Measurements from ENCODE around the gene FOXO1. TPM values are rescaled to one million over a fixed set of nuclear protein-coding genes. Genes with fewer than 3 reads are reported as not detected.

FOXO1 gene
- total RNA-seq, 5 donors from 2014 or later (not counting 1 experiment from before 2014, with no cell fraction given), result 73.0 to 89.1 (median 84.5) TPM

GRCh38 chr13:40657307-40657706 is 9.1 kb downstream of the FOXO1 start:
- Histone ChIP-seq H3K9me3 (no peaks in the 10 kb centered on the region), H3K4me3 (ENCODE audit: control insufficient read depth in 1 of 2, extremely low read depth in 1 of 2, low read length in 1 of 2) (peak overlapping the region in 1 of 2 donors; percentile 5), H3K4me1 (ENCODE audit: control insufficient read depth in 1 of 2, extremely low read depth in 1 of 2, insufficient read depth in 2 of 2, low read length in 2 of 2) (peaks cover 36 to 72% of the 10 kb centered on the region in 2 experiments), H3K27me3 (replicated peaks in 1 of 2; ENCODE audit: control insufficient read depth in 2 of 2, extremely low read depth in 1 of 2, insufficient read depth in 2 of 2, low read length in 1 of 2) (no peaks in the 10 kb centered on the region), H3K36me3 (ENCODE audit: control insufficient read depth in 2 of 2, extremely low read depth in 1 of 2, insufficient read depth in 1 of 2, low read length in 1 of 2) (peaks cover 3 to 5% of the 10 kb centered on the region in 2 donors), H3K27ac (ENCODE audit: low read length) (no peak overlapping the region)
- ChIA-PET POLR2A (interaction anchor here in 1 of 2 donors (0.7 kb wide), 3 partner anchors 10 to 30 kb away, joined by 3 to 5 read pairs (median 4); no protein-coding TSS in a partner anchor), CTCF (interaction anchor here in 1 of 2 donors (0.6 kb wide), 1 partner anchor 51 kb away, joined by 3 read pairs; no protein-coding TSS in a partner anchor)
- DNase-seq (no peak), ATAC-seq (replicated peaks in 1 of 4) (no peak)
- Mint-ChIP-seq H3K27me3 (no peaks in the 10 kb centered on the region), H3K4me1 (peaks cover 93 to 95% (median 93%) of the 10 kb centered on the region in 3 donors), H3K4me3 (peak overlapping the region; percentile 21 to 96 (median 49)), H3K27ac (peak overlapping the region; percentile 60 to 71), H3K36me3 (peaks cover 13% of the 10 kb centered on the region), H3K9me3 (no peaks in the 10 kb centered on the region)
- WGBS (ENCODE audit: insufficient coverage), result 97% methylated on average over 5 of the region's 5 CpGs

DNA sequence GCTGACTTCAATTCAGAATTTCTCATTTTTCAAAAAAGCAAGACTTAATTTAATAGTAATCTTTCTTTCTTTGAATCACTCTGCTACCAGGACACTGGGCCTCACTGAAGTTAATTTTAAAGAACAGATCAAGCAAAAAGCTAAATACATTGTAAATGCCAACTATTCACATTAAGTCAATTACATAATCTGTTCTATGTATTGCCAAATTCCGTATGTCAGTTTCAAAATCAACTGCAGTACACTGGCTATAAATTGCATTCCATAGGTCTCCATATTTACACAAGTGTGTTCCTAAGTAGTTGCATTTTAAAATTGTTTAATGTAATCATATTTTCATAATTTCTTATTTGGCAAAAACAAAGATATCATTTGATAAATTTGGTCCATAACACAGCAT is 10.1 kb downstream of the FOXO1 start:
- Mint-ChIP-seq H3K27ac (peak overlapping the region in 1 of 2 donors; percentile 16), H3K4me1 (peaks cover 93 to 95% (median 94%) of the 10 kb centered on the region in 3 donors), H3K36me3 (peaks cover 17% of the 10 kb centered on the region), H3K4me3 (peak overlapping the region in 1 of 3 donors; percentile 96), H3K9me3 (no peaks in the 10 kb centered on the region), H3K27me3 (no peaks in the 10 kb centered on the region)
- CTCF ChIA-PET, result no interaction called here
- peaks cover 0 to 5% of the 10 kb centered on the region in 2 donors for H3K36me3 ChIP-seq (ENCODE audit: control insufficient read depth in 2 of 2, extremely low read depth in 1 of 2, insufficient read depth in 1 of 2, low read length in 1 of 2)
- DNase-seq (no peak), ATAC-seq (replicated peaks in 1 of 4) (no peak)
- WGBS (ENCODE audit: insufficient coverage), result no CpG with 5 or more reads among the region's 1 CpG
- no peak overlapping the region for H3K4me3 ChIP-seq (ENCODE audit: control insufficient read depth in 1 of 2, extremely low read depth in 1 of 2, low read length in 1 of 2)
- peaks cover 31 to 68% of the 10 kb centered on the region in 2 experiments for H3K4me1 ChIP-seq (ENCODE audit: control insufficient read depth in 1 of 2, extremely low read depth in 1 of 2, insufficient read depth in 2 of 2, low read length in 2 of 2)
- no peaks in the 10 kb centered on the region for H3K9me3 ChIP-seq
- POLR2A ChIA-PET, result interaction anchor here in 1 of 2 donors (0.6 kb wide), 1 partner anchor 1342 kb away, joined by 3 read pairs; no protein-coding TSS in a partner anchor
- no peaks in the 10 kb centered on the region for H3K27me3 ChIP-seq (replicated peaks in 1 of 2; ENCODE audit: control insufficient read depth in 2 of 2, extremely low read depth in 1 of 2, insufficient read depth in 2 of 2, low read length in 1 of 2)
- no peak overlapping the region for H3K27ac ChIP-seq (ENCODE audit: low read length)

GRCh38 chr13:40653527-40654318 is 12.7 kb downstream of the FOXO1 start:
- 33% methylated on average over 1 of the region's 3 CpGs for WGBS (ENCODE audit: insufficient coverage)
- Mint-ChIP-seq H3K36me3 (peaks cover 17% of the 10 kb centered on the region), H3K4me1 (peaks cover 95 to 96% (median 95%) of the 10 kb centered on the region in 3 donors), H3K27ac (peak overlapping the region; percentile 82 to 83), H3K9me3 (no peaks in the 10 kb centered on the region), H3K4me3 (peak overlapping the region; percentile 61 to 96 (median 72)), H3K27me3 (no peaks in the 10 kb centered on the region)
- Histone ChIP-seq H3K4me3 (ENCODE audit: control insufficient read depth in 1 of 2, extremely low read depth in 1 of 2, low read length in 1 of 2) (peak overlapping the region in 1 of 2 donors; percentile 0), H3K36me3 (ENCODE audit: control insufficient read depth in 2 of 2, extremely low read depth in 1 of 2, insufficient read depth in 1 of 2, low read length in 1 of 2) (peaks cover 0 to 5% of the 10 kb centered on the region in 2 donors), H3K9me3 (no peaks in the 10 kb centered on the region), H3K4me1 (ENCODE audit: control insufficient read depth in 1 of 2, extremely low read depth in 1 of 2, insufficient read depth in 2 of 2, low read length in 2 of 2) (peaks cover 29 to 67% of the 10 kb centered on the region in 2 experiments), H3K27me3 (replicated peaks in 1 of 2; ENCODE audit: control insufficient read depth in 2 of 2, extremely low read depth in 1 of 2, insufficient read depth in 2 of 2, low read length in 1 of 2) (no peaks in the 10 kb centered on the region), H3K27ac (ENCODE audit: low read length) (peak overlapping the region; percentile 62)
- peak in 1 of 35 experiments; percentile 38 for DNase-seq
- ATAC-seq (replicated peaks in 1 of 4), result peak; percentile 18 to 53 (median 42)
- CTCF ChIA-PET, result interaction anchor here in 1 of 2 donors (1.5 kb wide), 1 partner anchor 15 kb away, joined by 4 read pairs; no protein-coding TSS in a partner anchor
- POLR2A ChIA-PET, result interaction anchor here (0.6 to 0.7 kb wide), 3 partner anchors 13 to 45 kb away, joined by 3 to 8 read pairs (median 4); partner anchors contain the start of gene FOXO1 (in 1 of the 2)

DNA sequence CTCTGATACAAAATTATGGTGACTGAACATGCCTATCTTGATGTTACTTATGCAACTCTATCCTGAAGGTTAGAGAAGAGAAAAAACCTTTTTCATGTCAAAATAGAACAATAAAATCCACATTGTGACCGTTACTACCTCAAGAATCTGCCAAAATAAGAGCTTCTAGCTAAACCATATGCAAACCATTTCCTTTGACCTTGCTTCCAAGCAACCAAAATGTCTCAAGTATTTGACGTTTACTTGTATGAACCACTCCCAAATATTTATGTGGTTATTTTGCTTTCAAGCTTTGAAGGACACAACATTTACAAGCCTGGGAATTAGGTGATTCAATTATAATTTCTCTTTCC is 13.9 kb downstream of the FOXO1 start:
- H3K27me3 ChIP-seq (replicated peaks in 1 of 2; ENCODE audit: control insufficient read depth in 2 of 2, extremely low read depth in 1 of 2, insufficient read depth in 2 of 2, low read length in 1 of 2), result no peaks in the 10 kb centered on the region
- peak overlapping the region; percentile 62 for H3K27ac ChIP-seq (ENCODE audit: low read length)
- peaks cover 95 to 97% (median 95%) of the 10 kb centered on the region in 3 donors for H3K4me1 Mint-ChIP-seq
- H3K4me1 ChIP-seq (ENCODE audit: control insufficient read depth in 1 of 2, extremely low read depth in 1 of 2, insufficient read depth in 2 of 2, low read length in 2 of 2), result peaks cover 32 to 63% of the 10 kb centered on the region in 2 experiments
- peak overlapping the region; percentile 61 to 96 (median 72) for H3K4me3 Mint-ChIP-seq
- H3K9me3 Mint-ChIP-seq, result no peaks in the 10 kb centered on the region
- no peaks in the 10 kb centered on the region for H3K27me3 Mint-ChIP-seq
- H3K36me3 ChIP-seq (ENCODE audit: control insufficient read depth in 2 of 2, extremely low read depth in 1 of 2, insufficient read depth in 1 of 2, low read length in 1 of 2), result no peaks in the 10 kb centered on the region
- ATAC-seq (replicated peaks in 1 of 4) (no peak), DNase-seq (no peak)
- POLR2A ChIA-PET, result interaction anchor here in 1 of 2 donors (0.6 to 0.7 kb wide), 2 partner anchors 16 to 1812 kb away, joined by 4 to 10 read pairs; no protein-coding TSS in a partner anchor
- peak overlapping the region in 1 of 2 donors; percentile 6 for H3K4me3 ChIP-seq (ENCODE audit: control insufficient read depth in 1 of 2, extremely low read depth in 1 of 2, low read length in 1 of 2)
- WGBS (ENCODE audit: insufficient coverage), result no CpG with 5 or more reads among the region's 2 CpGs
- CTCF ChIA-PET, result interaction anchor here in 1 of 2 donors (0.6 to 1.5 kb wide), 2 partner anchors 16 to 18 kb away, joined by 4 read pairs; no protein-coding TSS in a partner anchor
- H3K36me3 Mint-ChIP-seq, result peaks cover 7% of the 10 kb centered on the region
- peak overlapping the region; percentile 83 to 84 for H3K27ac Mint-ChIP-seq
- H3K9me3 ChIP-seq, result no peaks in the 10 kb centered on the region

GRCh38 chr13:40651866-40652587 is 14.4 kb downstream of the FOXO1 start:
- Histone ChIP-seq H3K36me3 (ENCODE audit: control insufficient read depth in 2 of 2, extremely low read depth in 1 of 2, insufficient read depth in 1 of 2, low read length in 1 of 2) (no peaks in the 10 kb centered on the region), H3K4me3 (ENCODE audit: control insufficient read depth in 1 of 2, extremely low read depth in 1 of 2, low read length in 1 of 2) (peak overlapping the region in 1 of 2 donors; percentile 6), H3K9me3 (no peaks in the 10 kb centered on the region), H3K27me3 (replicated peaks in 1 of 2; ENCODE audit: control insufficient read depth in 2 of 2, extremely low read depth in 1 of 2, insufficient read depth in 2 of 2, low read length in 1 of 2) (no peaks in the 10 kb centered on the region), H3K27ac (ENCODE audit: low read length) (peak overlapping the region; percentile 62), H3K4me1 (ENCODE audit: control insufficient read depth in 1 of 2, extremely low read depth in 1 of 2, insufficient read depth in 2 of 2, low read length in 2 of 2) (peaks cover 32 to 63% of the 10 kb centered on the region in 2 experiments)
- POLR2A ChIA-PET, result interaction anchor here in 1 of 2 donors (0.6 to 0.7 kb wide), 3 partner anchors 16 to 1813 kb away, joined by 3 to 10 read pairs (median 4); no protein-coding TSS in a partner anchor
- peaks cover 4% of the 10 kb centered on the region for H3K36me3 Mint-ChIP-seq
- H3K4me3 Mint-ChIP-seq, result peak overlapping the region; percentile 61 to 96 (median 72)
- CTCF ChIA-PET, result interaction anchor here (0.6 to 1.5 kb wide), 3 partner anchors 16 to 89 kb away, joined by 4 read pairs; no protein-coding TSS in a partner anchor
- 96% methylated on average over 5 of the region's 14 CpGs for WGBS (ENCODE audit: insufficient coverage)
- peaks cover 95 to 97% (median 95%) of the 10 kb centered on the region in 3 donors for H3K4me1 Mint-ChIP-seq
- H3K27me3 Mint-ChIP-seq, result no peaks in the 10 kb centered on the region
- H3K9me3 Mint-ChIP-seq, result no peaks in the 10 kb centered on the region
- DNase-seq, result no peak
- H3K27ac Mint-ChIP-seq, result peak overlapping the region; percentile 83 to 84
- ATAC-seq (replicated peaks in 1 of 4), result no peak

Measured in T-cell (primary cell).